Measurements from ENCODE around the gene RNF11.
"Not testable (repeated sequence)": the region's sequence is repeated elsewhere in the genome, so short reads cannot be mapped to it uniquely, and the experiment has no call there.

RNF11 gene

GRCh38 chr1:51227231-51227960, 8.7 kb upstream of the RNF11 start:
- DNase-seq (ENCODE audit: low read depth, low spot score): not testable (repeated sequence)

DNA sequence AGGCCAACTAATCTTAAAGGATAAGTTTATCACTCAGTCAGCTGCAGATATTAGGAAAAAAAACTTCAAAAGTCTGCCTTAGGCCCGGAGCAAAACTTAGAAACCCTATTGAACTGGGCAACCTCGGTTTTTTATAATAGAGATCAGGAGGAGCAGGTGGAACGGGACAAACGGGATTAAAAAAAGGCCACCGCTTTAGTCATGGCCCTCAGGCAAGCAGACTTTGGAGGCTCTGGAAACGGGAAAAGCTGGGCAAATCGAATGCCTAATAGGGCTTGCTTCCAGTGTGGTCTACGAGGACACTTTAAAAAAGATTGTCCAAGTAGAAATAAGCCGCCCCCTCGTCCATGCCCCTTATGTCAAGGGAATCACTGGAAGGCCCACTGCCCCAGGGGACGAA, 7.6 kb upstream of the RNF11 start:
- DNase-seq (ENCODE audit: low read depth, low spot score): not testable (repeated sequence)

GRCh38 chr1:51230501-51231078, 5.5 kb upstream of the RNF11 start:
- DNase-seq (ENCODE audit: low read depth, low spot score): no peak

DNA sequence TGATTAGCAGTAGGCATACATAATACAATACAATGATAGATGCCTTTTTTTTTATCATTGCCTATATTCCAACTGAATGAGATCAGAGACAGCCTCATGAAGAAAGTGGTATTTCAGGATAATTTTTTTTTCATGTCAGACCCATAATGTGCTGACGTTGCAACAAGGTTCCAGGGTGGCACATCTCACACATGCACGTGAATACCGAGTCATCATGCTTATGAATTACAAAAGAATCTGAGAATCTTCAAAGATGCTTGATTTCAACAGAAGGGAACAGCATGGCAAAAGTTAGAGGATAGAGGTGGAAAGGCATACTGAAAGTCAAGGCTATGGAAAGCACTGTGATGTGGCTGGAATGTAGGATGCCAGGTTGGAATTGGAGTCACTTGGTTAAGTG, 5.0 kb upstream of the RNF11 start:
- no peak for DNase-seq (ENCODE audit: low read depth, low spot score)

DNA sequence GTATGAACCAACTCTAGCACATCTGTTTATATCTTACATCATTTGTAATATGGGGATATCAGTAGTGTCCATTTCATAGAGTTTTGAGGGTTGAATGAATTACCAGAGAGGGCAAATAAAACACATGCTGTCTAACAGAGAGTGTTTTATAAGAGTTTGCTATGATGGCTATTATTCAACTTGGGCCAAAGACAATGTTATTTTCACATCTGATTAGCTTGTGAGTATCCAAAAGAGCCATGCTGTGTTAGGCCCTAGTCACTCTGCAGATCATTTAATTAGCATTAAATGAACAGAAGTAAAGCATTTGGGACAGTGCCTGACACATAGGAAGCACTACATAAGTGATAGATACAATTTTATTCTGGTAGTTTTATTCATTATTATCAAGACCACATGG, 4.2 kb upstream of the RNF11 start:
- no peak for DNase-seq (ENCODE audit: low read depth, low spot score)

DNA sequence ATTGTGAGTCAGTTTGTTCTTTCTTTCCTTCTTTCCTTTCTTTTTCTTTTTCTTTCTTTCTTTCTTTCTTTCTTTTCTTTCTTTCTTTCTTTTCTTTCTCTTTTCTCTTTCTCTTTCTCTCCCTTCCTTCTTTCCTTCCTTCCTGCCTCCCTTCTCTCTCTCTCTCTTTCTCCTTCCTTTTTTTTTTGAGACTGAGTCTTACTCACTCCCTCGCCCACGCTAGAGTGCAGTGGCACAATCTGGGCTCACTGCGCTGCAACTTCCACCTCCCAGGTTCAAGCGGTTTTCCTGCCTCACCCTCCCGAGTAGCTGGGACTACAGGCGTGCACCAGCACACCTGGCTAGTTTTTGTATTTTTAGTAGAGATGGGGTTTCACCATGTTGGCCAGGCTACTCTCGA, 1.8 kb upstream of the RNF11 start:
- DNase-seq (ENCODE audit: low read depth, low spot score): not testable (repeated sequence)

- DNase-seq (ENCODE audit: low read depth, low spot score): no peak
Measured at GRCh38 chr1:51234721-51235425, 1.2 kb upstream of the RNF11 start.

DNA sequence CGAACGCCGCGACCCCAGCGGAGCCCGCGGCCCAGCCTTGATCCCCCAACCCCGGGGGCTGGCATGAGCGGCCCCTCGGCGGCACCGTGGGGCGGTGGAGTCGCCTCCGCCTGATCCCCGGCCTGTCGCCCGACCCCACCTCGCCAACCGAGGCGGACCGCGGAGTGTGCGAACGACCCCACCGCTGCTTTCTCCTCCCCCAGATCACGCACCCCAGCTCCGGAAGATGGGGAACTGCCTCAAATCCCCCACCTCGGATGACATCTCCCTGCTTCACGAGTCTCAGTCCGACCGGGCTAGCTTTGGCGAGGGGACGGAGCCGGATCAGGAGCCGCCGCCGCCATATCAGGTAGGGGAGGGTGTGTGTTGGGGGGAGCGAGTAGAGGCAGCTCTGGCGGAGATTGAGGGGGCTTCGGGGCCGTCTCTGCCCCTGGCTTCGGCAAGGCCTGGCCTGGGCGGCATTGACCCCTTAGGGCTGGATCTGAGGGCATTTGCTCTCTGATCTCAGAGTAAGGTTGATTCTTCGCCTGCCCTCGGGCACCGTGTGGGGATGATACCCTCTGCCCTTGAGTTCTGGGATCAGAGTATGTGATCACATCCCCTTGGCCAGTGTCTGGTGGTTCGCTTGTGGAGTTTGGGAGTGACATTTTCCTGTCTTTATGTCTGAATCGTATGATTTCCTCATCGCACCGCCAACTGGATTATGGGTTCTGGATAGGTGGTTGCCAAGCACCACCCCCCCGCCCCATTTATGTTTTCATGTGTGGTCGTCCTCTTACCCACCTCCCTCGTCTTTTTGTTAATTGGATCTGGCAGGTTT, 668 bp downstream of the RNF11 start:
- DNase-seq (ENCODE audit: low read depth, low spot score): no peak

GRCh38 chr1:51237351-51238033, 1.4 kb downstream of the RNF11 start:
- DNase-seq (ENCODE audit: low read depth, low spot score): no peak

- no peak for DNase-seq (ENCODE audit: low read depth, low spot score)
Measured at GRCh38 chr1:51238034-51238403, 1.9 kb downstream of the RNF11 start.

GRCh38 chr1:51240084-51240483, 4.0 kb downstream of the RNF11 start:
- DNase-seq (ENCODE audit: low read depth, low spot score): no peak

GRCh38 chr1:51241119-51241518, 5.0 kb downstream of the RNF11 start:
- DNase-seq (ENCODE audit: low read depth, low spot score): no peak

GRCh38 chr1:51242546-51242945, 6.5 kb downstream of the RNF11 start:
- no peak for DNase-seq (ENCODE audit: low read depth, low spot score)

GRCh38 chr1:51247022-51247421, 10.9 kb downstream of the RNF11 start:
- DNase-seq (ENCODE audit: low read depth, low spot score): no peak

DNA sequence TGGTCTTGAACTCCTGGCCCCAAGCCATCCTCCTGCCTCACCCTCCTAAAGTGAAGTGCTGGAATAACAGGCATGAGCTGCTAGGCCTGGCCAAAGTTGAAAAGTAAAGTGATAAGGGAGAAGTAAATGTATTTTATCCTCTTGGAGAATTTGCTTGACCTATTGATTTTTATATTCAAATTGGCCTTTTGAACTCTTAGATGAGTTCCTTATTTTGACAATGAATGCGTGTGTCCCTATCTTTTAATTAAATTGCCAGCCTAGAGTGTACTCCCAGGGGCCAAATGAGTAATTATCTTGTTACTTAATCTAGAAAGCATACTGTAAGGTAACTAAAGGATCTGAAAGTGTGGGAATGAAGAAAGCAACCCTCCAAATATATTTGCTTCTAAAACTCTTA, 11.4 kb downstream of the RNF11 start:
- no peak for DNase-seq (ENCODE audit: low read depth, low spot score)

GRCh38 chr1:51249445-51249844, 13.4 kb downstream of the RNF11 start:
- DNase-seq (ENCODE audit: low read depth, low spot score): no peak

DNA sequence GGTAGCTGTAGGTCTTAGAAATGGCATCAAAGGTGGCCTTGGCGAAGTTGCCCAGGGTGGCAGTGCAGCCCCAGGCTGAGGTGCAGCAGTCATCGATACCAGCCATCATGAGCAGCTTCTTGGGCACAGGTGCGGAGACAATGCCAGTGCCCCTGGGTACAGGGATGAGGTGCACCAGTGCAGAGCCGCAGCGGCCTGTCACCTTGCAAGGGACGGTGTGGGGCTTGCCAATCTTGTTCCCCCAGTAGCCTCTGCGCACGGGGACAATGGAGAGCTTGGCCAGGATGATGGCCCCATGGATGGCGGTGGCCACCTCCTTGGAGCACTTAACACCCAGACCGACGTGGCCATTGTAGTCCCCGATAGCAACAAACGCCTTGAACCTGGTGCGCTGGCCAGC, 14.7 kb downstream of the RNF11 start:
- not testable (repeated sequence) for DNase-seq (ENCODE audit: low read depth, low spot score)

DNA sequence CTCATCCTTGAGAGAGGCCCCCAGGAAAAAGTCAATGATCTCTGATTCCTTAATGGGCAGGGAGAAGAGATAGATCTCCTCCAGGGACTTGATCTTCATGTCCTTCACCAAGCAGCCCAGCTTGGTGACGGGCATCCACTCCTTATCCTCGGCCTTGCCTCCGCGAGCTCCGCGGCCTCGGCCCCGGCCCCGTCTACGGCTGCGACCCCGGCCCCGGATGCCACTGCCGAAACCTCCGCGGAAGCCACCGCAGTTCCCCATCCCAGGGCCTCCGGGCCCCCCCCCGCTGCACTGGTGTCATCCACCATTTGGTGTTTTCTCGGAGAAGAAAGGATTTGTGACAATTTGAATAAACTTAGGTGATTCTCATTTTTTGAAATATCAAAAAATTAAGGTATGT, 15.1 kb downstream of the RNF11 start:
- not testable (repeated sequence) for DNase-seq (ENCODE audit: low read depth, low spot score)

GRCh38 chr1:51252366-51252765, 16.3 kb downstream of the RNF11 start:
- no peak for DNase-seq (ENCODE audit: low read depth, low spot score)

GRCh38 chr1:51253691-51254090, 17.6 kb downstream of the RNF11 start:
- no peak for DNase-seq (ENCODE audit: low read depth, low spot score)

- no peak for DNase-seq (ENCODE audit: low read depth, low spot score)
Measured at GRCh38 chr1:51255331-51255730, 19.3 kb downstream of the RNF11 start.

All from activated CD4-positive, CD25-positive, alpha-beta regulatory T cell treated with anti-CD3 and anti-CD28 coated beads, Interleukin-2, amount 50 U/mL, for 16 hours (primary cell).